ENCODE results near the gene ATP1A3.

DNA sequence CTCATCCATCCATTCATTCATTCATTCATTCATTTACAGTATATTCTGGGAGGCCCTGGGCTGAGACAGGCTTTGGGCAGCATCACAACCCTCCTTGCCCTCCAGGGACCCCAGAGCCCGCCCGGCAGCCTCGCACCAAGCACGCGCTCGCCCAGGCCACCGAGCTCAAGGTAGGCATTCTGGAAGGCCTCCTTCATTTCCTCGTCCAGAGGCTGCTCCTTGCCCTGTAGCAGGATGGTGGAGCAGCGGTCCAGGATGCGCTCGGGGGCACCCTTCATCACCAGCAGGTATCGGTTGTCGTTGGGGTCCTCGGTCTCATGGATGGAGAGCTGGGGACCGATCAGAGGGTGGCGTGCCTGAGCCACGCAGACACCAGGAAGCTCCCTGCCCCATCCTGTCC is 15.6 kb downstream of the ATP1A3 start:
- TF ChIP-seq, protein P1, sequence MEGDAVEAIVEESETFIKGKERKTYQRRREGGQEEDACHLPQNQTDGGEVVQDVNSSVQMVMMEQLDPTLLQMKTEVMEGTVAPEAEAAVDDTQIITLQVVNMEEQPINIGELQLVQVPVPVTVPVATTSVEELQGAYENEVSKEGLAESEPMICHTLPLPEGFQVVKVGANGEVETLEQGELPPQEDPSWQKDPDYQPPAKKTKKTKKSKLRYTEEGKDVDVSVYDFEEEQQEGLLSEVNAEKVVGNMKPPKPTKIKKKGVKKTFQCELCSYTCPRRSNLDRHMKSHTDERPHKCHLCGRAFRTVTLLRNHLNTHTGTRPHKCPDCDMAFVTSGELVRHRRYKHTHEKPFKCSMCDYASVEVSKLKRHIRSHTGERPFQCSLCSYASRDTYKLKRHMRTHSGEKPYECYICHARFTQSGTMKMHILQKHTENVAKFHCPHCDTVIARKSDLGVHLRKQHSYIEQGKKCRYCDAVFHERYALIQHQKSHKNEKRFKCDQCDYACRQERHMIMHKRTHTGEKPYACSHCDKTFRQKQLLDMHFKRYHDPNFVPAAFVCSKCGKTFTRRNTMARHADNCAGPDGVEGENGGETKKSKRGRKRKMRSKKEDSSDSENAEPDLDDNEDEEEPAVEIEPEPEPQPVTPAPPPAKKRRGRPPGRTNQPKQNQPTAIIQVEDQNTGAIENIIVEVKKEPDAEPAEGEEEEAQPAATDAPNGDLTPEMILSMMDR (IDR thresholded peaks at IDR 0.05): no peak
- TF ChIP-seq ZFX (IDR thresholded peaks at IDR 0.05; ENCODE audit: borderline replicate concordance): no peak
